Tongue (tissue), 2 donors: ENCODE measurements around the gene BTBD1. TPM values are rescaled to one million over a fixed set of nuclear protein-coding genes. Genes with fewer than 3 reads are reported as not detected.
"Not testable (repeated sequence)": the region's sequence is repeated elsewhere in the genome, so short reads cannot be mapped to it uniquely, and the experiment has no call there.

Experiments
- DNase-seq: peaks from one replicate; pipeline ENCODE4 v3.0.0-alpha.2; 2015
- total RNA-seq: library from RNA; depleted of rRNA; stranded (reverse); fragments of >200 nt; gene quantifications from one replicate; pipeline ENCODE4 v1.2.3, GENCODE V29; 2014

BTBD1 gene
- total RNA-seq, 1 donor from 2014 or later = 228 TPM

DNA sequence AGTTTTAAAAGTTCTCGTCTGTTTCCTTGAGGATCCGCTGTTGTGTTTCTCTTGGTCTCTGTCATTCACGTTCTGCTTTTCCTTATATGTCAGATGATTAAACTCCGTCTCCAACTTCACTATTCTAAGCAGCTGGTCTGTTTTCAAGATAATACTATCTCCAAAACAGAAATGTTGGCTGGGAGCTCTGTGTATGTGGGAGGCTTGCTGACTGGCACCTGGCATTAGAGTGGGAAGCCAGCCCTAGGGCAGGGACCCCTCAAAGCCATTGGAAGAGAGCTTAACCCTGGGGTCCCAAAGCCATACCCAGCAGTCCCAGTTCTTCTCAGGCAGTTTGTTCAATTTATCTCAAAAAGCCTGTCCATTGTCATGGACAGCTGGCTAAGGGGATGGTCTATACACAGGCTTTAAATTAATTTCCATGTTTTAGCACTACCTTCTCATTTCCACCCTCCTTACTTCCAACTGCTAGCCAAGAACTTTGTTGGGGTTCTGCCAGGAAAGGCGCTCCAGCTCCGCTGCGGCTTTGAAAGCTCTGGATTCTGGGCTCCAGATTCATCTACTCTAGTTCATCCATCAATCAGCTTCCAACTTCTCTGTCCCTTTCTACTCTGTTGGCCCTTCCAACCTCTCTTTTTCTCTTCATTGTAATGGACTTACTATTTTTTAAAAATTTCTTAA, 9.2 kb downstream of the BTBD1 start:
- DNase-seq = peak; percentile 52

DNA sequence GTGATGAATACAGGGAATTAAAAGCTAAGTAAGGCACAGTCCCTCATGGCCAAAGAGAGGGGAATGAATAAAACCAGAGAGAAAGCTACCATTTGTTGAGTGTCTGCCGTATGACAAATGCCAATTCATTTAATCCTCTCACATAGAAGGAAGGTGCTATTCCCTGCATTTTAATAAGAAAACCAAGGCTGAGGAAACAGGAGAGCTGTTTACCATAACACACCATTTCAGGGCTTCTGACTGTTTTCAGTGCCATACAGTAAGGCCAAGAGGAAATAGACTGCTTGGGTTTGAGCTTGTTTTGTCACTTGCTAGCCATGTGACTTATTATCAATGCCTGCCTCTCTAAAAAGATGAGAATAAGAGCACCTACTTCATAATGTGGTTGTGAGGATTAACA, 10.1 kb downstream of the BTBD1 start:
- no peak for DNase-seq

DNA sequence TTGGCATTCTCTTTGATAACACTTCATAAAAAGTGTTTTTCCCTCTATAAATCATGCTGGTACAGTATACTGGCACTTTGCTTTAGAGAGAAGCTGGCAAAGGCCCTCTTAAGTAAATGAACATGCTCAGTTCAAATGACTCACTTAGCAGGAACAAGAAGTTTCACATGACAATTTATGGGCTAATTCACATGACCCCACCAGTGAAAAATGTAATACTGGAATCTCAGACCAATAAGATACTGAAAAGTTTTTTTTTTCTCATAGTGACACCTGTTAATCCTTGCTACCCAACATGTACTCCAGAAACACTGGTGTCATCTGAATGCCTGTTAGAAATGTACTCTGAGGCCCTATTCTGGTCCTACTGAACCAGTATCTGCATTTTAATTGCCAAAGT, 13.9 kb downstream of the BTBD1 start:
- DNase-seq = no peak

DNA sequence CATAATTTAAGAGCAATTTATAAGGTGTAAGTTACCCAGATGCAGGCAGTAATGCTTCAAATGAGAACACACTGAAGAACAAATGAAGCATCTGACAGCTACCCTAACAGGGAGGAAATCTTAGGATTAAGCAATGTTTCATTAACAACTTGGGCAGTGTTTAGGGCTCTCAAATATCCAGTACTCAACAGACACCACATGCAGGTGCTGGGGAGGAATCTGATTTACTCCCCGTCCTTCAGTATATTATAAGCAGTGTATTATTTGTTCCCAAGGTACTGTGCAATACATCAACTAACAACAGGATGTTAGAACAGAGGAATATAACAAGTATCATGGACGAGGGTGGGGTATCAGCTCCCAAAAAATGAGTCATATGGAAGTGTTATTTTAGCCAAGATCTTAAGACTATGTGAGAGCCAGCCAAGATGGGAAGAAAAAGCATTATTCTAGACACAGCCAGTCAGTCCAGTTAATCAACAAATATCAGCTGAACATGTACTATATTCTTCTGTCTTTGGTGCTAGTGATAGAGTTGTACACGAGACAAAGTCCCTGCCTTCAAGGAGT, 20.4 kb downstream of the BTBD1 start:
- no peak for DNase-seq

DNA sequence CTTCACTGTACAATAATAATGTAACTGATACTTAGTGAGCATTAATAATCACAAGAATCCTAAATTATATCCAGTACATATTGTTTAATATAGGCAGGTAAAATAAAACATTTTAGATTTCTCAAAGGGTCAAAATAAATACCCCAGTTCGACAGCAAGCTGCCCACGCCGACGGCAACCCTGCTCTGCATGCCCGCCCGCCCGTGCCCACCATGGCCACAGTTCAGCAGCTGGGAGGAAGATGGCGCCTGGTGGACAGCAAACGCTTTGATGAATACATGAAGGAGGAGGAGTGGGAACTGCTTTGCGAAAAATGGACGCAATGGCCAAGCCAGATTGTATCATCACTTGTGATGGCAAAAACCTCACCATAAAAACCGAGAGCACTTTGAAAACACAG, 22.9 kb downstream of the BTBD1 start:
- DNase-seq = no peak

DNA sequence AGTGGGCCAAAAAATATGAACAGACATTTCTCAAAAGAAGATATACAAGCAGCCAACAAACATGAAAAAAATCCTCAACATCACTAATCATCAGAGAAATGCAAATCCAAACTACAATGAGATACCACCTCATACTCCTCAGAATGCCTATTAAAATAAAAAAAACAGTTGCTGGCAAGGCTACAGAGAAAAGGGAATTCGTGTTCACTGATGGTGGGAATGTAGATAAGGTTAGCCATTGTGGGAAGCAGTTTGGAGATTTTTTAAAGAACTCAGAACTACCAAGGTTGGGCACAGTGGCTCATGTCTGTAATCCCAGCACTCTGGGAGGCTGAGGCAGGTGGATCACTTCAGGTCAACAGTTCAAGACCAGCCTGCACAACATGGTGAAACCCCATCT, 27.8 kb downstream of the BTBD1 start:
- no peak for DNase-seq

DNA sequence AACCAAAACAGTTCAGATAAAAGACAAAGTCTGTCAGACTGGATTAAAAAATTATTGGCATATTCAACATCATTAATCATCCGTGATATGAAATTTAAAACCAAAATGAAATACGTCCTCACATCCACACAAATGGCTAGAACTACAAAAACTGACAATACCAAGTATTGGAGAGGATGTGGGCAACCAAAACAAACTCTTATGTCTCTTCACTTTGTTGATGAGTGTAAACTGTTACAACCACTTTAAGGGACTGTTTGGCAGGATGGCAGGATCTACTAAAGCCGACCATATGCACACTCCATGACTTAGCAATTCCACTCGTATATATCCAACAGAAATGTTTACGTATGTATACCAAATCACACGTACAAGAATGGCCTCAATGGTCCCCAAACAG, 30.8 kb downstream of the BTBD1 start:
- no peak for DNase-seq

DNA sequence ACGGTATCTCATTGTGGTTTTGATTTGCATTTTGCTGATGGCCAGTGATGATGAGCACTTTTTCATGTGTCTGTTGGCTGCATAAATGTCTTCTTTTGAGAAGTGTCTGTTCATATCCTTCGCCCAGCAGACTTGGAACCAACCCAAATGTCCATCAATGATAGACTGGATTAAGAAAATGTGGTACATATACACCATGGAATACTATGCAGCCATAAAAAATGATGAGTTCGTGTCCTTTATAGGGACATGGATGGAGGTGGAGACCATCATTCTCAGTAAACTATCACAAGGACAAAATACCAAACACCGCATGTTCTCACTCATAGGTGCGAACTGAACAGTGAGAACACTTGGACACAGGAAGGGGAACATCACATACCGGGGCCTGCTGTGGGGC, 35.8 kb downstream of the BTBD1 start:
- not testable (repeated sequence) for DNase-seq

DNA sequence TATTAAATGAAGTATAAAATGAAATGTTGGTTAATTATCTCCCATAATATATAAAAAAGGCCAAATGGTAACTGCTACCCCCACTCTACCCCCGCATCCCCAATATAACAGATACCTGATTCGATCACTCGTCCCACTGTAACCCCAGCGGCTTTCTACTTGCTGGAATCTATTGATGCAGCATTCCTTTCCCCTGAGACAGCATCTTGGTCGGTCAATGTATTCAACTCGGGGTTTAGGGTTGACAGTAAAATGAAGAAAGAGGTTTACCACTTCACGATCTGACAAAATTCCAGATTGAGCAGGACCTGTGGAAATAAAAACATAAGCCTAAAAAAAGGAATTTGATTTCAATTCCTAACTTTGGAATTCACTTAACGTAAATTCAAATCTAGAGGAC, 37.0 kb downstream of the BTBD1 start:
- DNase-seq = no peak

DNA sequence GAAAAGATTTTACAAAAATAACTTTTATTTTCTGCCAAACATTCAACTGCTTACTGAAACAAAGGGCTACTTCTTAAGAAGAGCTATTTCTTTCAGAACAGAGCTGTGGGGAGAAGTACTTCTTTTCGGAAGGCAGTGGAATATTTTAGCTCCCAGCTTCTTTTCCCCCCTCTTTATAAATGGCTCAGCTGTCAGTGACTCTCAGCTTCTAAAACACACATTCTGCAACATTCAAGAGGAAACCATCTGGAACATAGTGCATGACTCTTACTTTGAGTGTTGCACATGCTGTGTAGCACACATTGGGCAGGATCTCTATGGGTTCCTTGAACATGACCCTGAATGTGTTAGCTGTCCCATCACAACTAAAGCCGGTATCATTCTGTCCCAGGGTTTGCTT, 48.6 kb downstream of the BTBD1 start:
- DNase-seq = no peak

DNA sequence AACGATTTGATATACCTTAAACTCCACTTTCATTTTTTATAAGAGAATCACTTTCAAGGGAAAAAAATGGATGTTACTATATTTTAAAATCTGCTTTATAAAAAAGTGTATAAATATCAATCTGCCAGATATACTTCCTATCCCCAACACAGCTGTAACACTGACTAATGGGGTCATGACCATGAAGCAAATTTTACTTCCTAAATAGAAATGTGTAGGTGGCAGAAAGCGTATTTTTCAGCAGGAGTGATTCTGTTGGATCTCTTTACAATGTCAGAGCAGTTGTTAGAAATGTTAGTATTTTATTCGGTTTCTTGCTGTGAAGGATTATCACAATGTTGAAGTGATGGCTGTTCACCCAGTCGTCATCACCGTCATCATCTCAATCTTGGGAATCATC, 50.1 kb downstream of the BTBD1 start:
- no peak for DNase-seq

DNA sequence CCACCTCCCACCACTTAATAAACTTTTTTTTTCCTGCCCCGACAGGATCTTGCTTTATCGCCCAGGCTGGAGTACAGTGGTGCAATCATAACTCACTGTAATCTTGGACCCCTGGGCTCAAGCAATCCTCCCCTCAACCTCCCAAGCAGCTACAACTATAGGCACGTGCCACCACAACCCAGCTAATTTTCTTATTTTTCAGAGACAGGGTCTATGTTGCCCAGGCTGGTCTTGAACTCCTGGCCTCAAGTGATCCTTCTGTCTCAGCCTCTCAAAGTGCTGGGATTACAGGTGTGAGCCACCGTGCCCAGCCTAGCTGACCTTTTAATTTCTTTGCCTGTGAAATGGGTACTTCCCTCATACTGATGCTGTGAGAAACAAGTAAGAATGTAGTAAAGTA, 51.7 kb downstream of the BTBD1 start:
- DNase-seq = no peak

DNA sequence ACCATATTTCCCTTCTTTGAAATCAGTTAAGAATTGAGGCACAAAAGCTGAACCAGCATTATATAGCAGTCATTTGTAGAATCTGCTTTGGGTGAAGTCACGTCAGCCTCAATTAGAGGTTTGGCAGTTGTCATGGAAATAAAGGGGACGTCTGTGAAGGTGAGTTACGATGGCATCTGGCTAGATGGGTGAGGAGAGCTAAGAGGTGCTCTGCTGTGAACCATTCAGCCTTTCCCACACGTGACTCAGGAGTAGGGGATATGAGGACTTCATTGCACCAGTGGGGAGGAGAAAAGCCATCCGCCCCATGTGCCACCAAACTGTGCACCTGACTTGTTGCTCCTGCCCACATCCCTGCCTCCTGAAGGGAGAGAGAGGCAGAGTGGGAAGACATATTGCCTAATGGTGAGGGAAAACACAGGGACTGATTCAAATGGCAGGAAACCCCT, 52.8 kb downstream of the BTBD1 start:
- DNase-seq = no peak

DNA sequence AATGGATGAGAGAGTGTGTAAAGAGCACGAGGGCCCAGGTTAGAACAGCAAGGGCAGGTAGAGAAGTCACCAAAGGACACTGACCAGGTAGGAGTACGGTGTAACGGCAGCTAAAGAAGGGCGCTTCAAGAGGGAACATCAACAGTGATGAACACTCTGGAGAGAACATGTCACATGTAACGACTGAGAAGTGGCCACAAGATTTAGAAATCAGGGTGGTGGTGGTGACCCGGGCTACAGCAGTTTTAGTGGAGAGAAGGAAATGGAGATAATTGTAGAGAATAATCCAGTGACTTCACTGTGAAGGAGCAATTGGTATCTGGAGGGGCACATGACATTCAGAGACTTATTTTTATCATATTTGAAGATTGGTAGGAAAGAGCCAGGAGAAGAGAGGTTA, 54.4 kb downstream of the BTBD1 start:
- DNase-seq = no peak

DNA sequence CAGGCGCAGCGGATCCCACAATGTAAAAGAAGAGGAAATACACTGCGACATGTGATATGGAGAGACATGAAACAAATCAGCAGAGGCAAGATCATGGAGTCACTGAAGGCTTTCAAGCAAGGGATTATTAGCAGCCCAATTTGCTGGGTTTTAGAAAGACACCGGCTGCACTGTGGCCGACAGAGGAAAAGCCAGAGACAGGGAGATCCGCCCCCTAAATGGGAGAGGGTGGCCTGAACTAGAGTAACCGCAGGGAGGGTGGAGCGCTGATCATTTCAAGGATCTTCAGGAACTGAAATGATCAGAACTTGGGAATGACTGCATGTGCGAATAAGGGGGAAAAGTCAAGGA, 55.0 kb downstream of the BTBD1 start:
- DNase-seq = no peak

DNA sequence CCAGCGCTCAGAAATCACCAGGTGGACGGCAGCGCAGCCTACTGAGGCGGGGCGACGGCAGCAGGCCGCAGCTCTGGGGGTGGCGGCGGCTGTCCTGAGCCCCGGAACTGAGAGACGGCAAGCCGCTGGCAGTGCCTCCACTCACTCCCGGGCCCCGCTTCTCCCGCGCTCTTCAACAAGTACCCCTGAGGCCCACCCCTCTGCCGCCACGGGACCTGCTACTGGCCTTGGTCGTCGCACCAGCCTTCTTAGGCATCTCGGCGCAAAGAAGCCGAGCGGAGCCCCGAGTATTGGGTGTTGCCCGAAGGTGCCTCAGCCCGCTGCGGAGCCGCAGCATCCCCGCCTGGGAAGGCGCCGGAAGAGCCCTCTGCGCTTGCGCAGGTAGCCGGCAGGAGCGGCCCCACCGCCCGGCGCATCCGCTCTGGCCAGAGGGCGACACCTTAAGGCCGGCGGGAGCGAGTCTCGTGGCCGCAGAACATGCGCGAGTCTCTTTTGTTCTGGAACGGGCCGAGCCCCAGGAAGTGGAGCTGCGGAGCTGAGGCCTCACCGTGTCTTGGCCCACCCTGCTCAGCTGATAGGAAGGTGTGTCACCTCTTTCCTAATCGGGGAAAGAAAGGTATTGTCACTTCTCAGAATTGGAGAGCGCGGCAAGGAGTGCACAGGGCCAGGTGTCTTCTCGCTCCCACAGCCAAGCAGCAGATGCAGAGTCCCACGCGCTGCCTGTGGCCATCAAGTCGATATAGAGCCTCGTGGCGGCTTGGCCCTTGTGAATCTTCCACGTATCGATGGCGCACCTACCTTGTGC, 55.6 kb downstream of the BTBD1 start, which contains the start of gene C15orf40:
Gene C15orf40 (minus strand): TSS at position 369 of the 805 bp plus-strand sequence. CDS start 32 bp downstream, at position 337.
- peak; percentile 96 for DNase-seq

DNA sequence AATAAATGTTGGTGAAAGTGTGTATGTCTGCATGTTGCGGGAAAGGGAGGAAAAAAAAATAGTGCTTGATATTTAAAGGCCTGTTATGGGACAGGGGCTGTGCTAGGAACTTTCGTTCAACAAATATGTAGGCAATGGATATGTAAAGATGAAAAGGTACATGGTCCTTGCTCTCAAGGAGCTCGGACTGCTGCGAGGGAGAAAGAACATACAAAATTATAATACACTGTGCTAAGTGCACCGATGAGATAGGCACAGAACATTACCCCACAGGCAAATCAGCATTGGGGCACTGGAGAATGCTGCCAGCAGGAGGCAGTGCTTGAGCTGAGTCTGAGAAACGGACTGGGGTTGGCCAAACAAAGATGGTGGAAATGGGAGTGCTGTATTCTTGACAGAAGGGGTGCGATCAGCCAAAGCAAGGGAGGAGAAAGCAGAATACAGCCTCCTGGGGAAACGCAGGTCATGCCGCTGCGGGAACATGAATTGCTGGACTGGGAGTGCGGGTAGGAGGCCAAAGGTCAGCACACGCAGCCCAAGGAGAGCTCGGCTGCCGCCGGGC, 56.3 kb downstream of the BTBD1 start:
- peak; percentile 81 for DNase-seq

DNA sequence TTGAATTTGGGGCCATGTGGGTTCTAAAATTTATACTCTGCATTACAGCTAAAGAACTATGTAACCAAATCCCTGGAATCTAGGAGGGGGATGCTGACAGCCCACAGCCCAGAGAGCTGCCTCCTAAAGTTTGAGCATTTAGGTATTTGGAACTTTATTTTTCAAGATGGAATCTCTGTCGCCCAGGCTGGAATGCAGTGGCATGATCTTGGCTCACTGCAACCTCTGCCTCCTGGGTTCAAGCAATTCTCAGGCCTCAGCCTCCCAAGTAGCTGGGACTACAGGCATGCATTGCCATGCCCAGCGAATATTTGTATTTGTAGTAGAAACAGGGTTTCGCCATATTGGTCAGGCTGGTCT, 66.4 kb downstream of the BTBD1 start:
- not testable (repeated sequence) for DNase-seq

DNA sequence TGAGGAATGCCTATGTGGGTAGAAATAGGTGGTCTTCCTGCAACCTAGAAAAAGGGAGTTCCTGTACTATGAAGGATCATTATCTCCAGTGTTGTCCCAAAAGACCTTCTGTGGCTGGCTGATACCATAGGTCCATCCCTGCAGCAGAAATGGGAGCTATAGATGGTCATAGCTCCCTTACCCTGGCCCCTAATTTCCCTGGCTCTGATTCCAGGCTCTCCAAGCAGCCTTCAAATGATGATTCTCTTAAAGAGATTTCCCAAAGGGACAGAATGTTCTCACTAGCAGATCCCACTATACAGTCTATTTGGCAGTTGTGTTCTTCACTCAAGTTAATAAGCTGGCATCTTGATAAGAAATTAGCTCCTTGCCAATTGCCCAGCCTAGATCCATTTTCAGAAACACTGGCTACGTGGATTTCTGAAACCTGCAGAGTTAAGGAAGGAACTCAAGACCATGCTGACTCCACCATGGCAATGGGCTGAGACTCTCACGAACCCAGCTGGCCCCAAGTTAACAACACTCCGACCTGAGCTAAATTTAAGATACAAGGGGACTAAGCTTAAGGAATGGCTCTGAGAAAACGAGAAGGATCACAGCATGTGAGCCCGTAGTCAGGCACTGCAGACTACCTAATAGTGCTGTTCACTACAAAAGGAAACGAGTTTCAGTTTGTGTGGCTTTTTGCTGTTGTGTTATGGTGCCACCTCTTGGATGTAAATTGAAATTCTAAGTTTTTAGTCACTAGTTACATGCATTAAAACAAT, 67.0 kb downstream of the BTBD1 start:
- peak; percentile 69 for DNase-seq

DNA sequence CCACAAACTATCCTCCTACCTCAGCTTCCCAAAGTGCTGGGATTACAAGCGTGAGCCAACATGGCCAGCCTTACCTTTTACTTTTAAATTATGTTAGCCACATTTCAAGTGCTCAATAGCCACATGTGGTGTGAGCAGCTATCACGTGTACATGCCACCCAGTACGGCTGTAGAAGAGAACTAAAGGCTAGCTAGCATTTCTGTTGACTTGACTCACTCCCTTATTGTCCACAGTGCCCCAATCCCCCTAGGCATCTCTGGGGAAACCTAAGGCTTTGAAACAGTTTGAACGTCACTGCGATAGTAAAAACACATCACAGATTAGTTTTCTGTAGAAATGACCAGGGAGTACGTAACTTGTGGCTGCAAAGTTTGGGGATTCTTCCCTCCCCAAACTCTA, 67.6 kb downstream of the BTBD1 start:
- no peak for DNase-seq

DNA sequence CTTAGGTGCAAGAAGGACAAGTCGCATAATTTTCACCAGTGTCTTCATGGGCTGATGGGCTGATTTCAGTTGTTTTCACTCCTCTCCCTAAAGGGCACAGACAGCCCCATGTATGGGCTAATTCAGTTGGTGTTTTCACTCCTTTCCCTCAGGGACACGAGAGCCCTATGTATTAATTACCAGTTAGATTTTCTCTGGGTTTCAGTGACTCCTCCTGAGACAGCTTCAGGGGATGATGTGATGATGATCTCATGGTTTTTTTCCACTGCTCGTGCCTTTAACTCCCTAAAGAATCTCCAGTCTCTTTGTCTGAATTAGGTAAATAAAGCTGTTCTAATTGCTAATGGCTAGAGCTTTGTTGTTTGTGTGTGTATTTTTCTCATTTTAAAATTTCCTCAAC, 71.1 kb downstream of the BTBD1 start:
- no peak for DNase-seq

DNA sequence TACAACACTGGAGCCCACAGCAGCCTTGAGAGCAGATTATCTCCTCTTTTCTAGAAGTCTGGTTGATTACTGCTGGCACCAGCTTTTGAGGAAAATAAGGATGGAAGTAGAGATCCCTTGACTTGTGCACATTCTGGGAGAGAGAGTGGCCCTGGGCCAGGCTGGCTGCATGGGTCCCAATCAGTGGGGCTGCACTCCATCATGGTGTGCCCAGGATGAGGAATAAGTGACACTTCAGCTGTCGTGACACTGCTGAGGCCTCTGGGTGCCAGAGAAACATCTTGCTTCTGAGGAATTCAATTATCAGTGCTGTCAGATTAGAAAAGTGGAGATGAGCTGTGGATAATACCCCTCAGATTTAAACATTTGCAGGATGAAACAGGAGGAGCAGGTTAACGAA, 72.0 kb downstream of the BTBD1 start:
- DNase-seq = no peak

DNA sequence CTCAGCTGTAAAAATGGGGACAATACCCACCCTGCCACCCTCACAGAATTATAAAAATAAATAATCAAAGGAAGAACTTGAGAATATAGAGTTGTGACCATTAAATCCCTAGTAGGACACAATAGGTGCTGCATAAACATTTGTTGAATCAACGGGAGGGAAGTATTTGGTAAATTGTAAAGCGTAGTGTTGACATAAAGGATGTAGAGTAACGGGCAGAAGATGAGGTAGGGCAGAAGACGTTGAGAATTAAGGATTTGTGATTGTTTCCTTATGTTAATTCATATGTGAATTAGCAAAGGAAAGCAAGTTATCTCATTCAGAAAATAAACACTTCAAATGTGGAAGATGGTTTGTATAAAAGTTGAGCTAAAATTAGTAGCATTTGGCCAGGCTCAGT, 73.9 kb downstream of the BTBD1 start:
- no peak for DNase-seq
